ENCODE results near the gene TMEM204.

Gene TMEM204

DNA sequence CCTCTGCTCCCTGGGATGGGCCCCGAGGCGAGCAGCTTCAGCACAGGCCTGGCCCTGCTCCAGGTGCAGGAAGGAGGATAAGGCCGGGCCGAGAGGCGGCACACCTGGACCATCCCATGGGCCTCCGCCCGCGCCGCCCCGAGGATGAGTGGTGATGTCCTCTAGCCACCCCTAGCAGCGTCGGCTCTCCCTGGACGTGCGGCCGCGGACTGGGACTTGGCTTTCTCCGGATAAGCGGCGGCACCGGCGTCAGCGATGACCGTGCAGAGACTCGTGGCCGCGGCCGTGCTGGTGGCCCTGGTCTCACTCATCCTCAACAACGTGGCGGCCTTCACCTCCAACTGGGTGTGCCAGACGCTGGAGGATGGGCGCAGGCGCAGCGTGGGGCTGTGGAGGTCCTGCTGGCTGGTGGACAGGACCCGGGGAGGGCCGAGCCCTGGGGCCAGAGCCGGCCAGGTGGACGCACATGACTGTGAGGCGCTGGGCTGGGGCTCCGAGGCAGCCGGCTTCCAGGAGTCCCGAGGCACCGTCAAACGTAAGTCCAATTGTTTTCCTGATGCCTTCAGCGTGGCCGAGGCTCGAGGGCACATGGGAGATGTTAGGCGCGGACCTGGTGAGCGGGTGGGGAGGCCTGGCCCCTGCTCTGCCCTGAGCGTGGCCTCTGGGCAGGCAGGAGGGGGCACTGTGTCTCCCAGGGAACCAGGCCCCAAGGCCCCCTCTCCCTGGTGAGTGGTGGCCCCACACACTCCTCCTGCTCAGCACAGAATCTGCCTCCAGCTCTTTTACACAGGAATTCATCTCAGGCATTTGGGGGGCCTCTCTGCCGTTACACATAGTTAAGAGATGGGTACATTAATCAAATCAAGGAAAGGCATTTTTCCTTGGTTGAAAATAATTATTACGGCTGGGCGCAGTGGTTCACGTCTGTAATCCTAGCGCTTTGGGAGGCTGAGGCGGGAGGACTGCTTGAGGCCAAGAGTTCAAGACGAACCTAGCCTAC is 855 bp downstream of the TMEM204 start:
- TF ChIP-seq, protein P1, sequence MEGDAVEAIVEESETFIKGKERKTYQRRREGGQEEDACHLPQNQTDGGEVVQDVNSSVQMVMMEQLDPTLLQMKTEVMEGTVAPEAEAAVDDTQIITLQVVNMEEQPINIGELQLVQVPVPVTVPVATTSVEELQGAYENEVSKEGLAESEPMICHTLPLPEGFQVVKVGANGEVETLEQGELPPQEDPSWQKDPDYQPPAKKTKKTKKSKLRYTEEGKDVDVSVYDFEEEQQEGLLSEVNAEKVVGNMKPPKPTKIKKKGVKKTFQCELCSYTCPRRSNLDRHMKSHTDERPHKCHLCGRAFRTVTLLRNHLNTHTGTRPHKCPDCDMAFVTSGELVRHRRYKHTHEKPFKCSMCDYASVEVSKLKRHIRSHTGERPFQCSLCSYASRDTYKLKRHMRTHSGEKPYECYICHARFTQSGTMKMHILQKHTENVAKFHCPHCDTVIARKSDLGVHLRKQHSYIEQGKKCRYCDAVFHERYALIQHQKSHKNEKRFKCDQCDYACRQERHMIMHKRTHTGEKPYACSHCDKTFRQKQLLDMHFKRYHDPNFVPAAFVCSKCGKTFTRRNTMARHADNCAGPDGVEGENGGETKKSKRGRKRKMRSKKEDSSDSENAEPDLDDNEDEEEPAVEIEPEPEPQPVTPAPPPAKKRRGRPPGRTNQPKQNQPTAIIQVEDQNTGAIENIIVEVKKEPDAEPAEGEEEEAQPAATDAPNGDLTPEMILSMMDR (IDR thresholded peaks at IDR 0.05; ENCODE audit: control insufficient read depth, extremely low read depth, insufficient read depth), result no peak
- H3K4me3 ChIP-seq (ENCODE audit: low read depth, low read length), result no peak overlapping the region
- DNase-seq (ENCODE audit: low read depth), result no peak

GRCh38 chr16:1535391-1536291 is 2.2 kb downstream of the TMEM204 start:
- TF ChIP-seq, protein P1 (IDR thresholded peaks at IDR 0.05; ENCODE audit: control insufficient read depth, extremely low read depth, insufficient read depth), result no peak
- no peak overlapping the region for H3K4me3 ChIP-seq (ENCODE audit: low read depth, low read length)
- DNase-seq (ENCODE audit: low read depth), result no peak

DNA sequence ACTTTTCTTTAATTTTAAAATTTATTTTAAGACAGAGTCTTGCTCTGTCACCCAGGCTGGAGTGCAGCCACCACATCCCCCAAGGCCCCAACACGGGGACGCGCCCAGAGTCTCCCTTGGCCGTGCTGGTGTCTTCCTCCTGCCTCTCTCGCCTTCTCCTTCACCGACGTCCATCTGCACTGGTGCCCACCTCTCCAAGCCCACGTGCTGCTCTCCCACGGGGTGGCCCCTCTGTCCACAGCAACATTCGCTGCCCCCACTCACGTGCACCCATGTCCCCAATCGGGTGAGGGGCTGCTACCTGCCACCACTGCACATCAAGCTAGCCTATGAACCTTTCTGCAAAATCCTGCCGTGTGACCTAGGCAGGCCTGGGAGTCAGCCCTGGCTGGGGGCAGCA is 3.1 kb downstream of the TMEM204 start:
- DNase-seq (ENCODE audit: low read depth), result no peak
- no peak overlapping the region for H3K4me3 ChIP-seq (ENCODE audit: low read depth, low read length)
- TF ChIP-seq, protein P1 (IDR thresholded peaks at IDR 0.05; ENCODE audit: control insufficient read depth, extremely low read depth, insufficient read depth), result no peak

- H3K4me3 ChIP-seq (ENCODE audit: low read depth, low read length), result no peak overlapping the region
- DNase-seq (ENCODE audit: low read depth), result no peak
- TF ChIP-seq, protein P1 (IDR thresholded peaks at IDR 0.05; ENCODE audit: control insufficient read depth, extremely low read depth, insufficient read depth), result no peak
Observed at GRCh38 chr16:1537138-1537577, 3.7 kb downstream of the TMEM204 start.

DNA sequence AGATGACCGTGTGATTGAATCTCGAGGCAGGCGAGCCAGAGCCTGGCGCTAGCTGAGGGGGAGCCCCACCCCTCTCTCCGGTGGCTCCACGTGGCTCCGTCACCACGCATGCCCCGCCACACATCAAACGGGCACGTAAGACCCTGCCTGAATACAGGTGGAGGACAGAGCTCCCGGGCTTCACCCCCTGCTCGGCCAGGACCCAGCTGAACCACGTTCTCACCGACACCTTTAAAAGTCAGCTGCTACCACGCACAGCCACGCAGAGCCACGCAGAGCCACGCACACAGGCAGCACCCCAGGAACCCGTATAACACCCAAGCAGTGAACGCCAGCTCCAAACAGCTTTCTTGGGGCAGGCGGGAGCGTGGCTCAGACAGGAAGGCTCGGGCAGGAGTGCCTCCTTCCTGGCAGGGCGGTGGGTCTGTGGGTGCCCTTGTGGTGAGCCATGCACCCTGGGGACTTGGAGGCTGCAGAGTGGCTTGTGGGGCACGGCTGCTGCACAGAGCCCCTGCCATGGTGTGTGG is 4.4 kb downstream of the TMEM204 start:
- no peak overlapping the region for H3K4me3 ChIP-seq (ENCODE audit: low read depth, low read length)
- TF ChIP-seq, protein P1 (IDR thresholded peaks at IDR 0.05; ENCODE audit: control insufficient read depth, extremely low read depth, insufficient read depth), result no peak
- DNase-seq (ENCODE audit: low read depth), result no peak

- H3K4me3 ChIP-seq (ENCODE audit: low read depth, low read length), result no peak overlapping the region
- no peak for DNase-seq (ENCODE audit: low read depth)
- TF ChIP-seq, protein P1 (IDR thresholded peaks at IDR 0.05; ENCODE audit: control insufficient read depth, extremely low read depth, insufficient read depth), result 0 out of 2 replicates have a peak, but pooled peaks have one; percentile 5
Observed at GRCh38 chr16:1538804-1539520, 5.5 kb downstream of the TMEM204 start.
